ENCODE results near the gene NNAT.

DNA sequence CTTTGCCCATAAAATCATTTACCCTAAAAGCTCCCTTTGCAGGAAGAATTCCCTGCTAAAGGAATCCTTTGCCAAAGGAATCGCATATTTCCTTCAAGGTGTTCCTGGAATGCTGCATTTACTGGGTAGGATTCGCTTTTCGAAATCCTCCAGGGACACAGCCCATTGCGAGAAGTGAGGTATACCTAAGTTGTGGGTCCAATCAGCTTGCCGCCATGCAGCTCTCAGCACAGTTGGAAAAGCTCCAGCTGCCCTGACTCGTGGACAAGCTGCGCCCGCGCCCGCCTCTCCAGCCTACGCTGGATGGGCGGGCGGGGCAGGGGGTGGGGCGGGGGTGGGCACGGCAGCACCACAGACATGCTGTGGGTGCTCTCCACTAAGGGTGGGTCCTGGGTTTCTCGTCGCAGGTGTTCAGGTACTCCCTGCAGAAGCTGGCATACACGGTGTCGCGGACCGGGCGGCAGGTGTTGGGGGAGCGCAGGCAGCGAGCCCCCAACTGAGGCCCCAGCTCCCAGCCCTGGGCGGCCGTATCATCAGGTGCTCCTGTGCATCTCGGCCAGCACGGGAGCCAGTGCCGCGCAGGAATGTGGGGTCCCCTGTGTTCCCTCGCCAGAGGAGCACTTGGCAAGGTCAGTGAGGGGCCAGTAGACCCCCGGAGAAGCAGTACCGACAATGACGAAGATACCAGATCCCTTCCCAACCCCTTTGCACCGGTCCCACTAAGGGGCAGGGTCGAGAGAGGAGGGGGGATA, 1.4 kb downstream of the NNAT start:
- TF ChIP-seq POLR2A (IDR thresholded peaks at IDR 0.05) (no peak), POLR2AphosphoS5 (IDR thresholded peaks at IDR 0.05) (no peak)

Measured in sigmoid colon (tissue), 4 donors.